HepG2 (cell line): ENCODE results near the gene FAT1. TPM values are rescaled to one million over a fixed set of nuclear protein-coding genes. Genes with fewer than 3 reads are reported as not detected.

Source experiments
- CBX5 ChIP-seq: sonication (generic); formaldehyde crosslinking; IDR thresholded peaks from 2 replicates; pipeline ENCODE4 v1.4.0; 2020; ENCODE audit warnings: missing genetic modification reagents, borderline replicate concordance
- LRRFIP1 ChIP-seq: sonication (generic); formaldehyde crosslinking; conservative IDR thresholded peaks from 2 replicates; pipeline ENCODE4 v1.4.0; 2020; ENCODE audit warnings: missing genetic modification reagents
- MTA1 ChIP-seq: sonication (generic); formaldehyde crosslinking; IDR thresholded peaks from 2 replicates; pipeline ENCODE4 v1.4.0; 2020; ENCODE audit warnings: missing genetic modification reagents, mild to moderate bottlenecking, borderline replicate concordance
- NKX3-1 ChIP-seq: sonication (generic); formaldehyde crosslinking; IDR thresholded peaks from 2 replicates; pipeline ENCODE4 v1.5.0; 2020; ENCODE audit warnings: missing genetic modification reagents
- RXRA ChIP-seq: sonication (generic); formaldehyde crosslinking; IDR thresholded peaks from 2 replicates; pipeline ENCODE4 v1.5.1; 2020; ENCODE audit warnings: missing genetic modification reagents
- XRCC5 ChIP-seq: fragments of 200-400 bp; formaldehyde crosslinking; optimal IDR thresholded peaks from 2 replicates; pipeline ENCODE3; 2017; ENCODE audit warnings: mild to moderate bottlenecking, low read length
- ZBTB38 ChIP-seq: sonication (generic); formaldehyde crosslinking; IDR thresholded peaks from 2 replicates; pipeline ENCODE4 v1.5.1; 2020; ENCODE audit warnings: mild to moderate bottlenecking, missing genetic modification reagents
- ZFP1 ChIP-seq: IDR thresholded peaks from 2 replicates; pipeline ENCODE4 v1.6.1; 2016
- ZFP62 ChIP-seq: sonication (generic); formaldehyde crosslinking; IDR thresholded peaks from 2 replicates; pipeline ENCODE4 v1.4.0; 2020; ENCODE audit warnings: missing genetic modification reagents
- ZNF282 ChIP-seq: fragments of 450-650 bp; IDR thresholded peaks from 2 replicates; pipeline ENCODE4 v1.6.1; 2018; ENCODE audit not compliant: partially characterized antibody
- ZNF296 ChIP-seq: sonication (generic); formaldehyde crosslinking; conservative IDR thresholded peaks from 2 replicates; pipeline ENCODE4 v1.5.0; 2020; ENCODE audit warnings: mild to moderate bottlenecking, missing genetic modification reagents
- ZNF331 ChIP-seq: sonication (generic); formaldehyde crosslinking; IDR thresholded peaks from 2 replicates; pipeline ENCODE4 v1.4.0; 2020; ENCODE audit warnings: missing genetic modification reagents
- ZNF33B ChIP-seq: sonication (generic); formaldehyde crosslinking; IDR thresholded peaks from 2 replicates; pipeline ENCODE4 v1.5.1; 2020; ENCODE audit warnings: mild to moderate bottlenecking, missing genetic modification reagents
- ZNF574 ChIP-seq: sonication (generic); formaldehyde crosslinking; IDR thresholded peaks from 2 replicates; pipeline ENCODE4 v1.4.0; 2020; ENCODE audit warnings: missing genetic modification reagents
- ZNF598 ChIP-seq: sonication (generic); formaldehyde crosslinking; IDR thresholded peaks from 2 replicates; pipeline ENCODE4 v1.5.1; 2020; ENCODE audit warnings: mild to moderate bottlenecking, missing genetic modification reagents, borderline replicate concordance
- ZNF609 ChIP-seq: sonication (generic); formaldehyde crosslinking; IDR thresholded peaks from 2 replicates; pipeline ENCODE4 v1.4.0; 2020; ENCODE audit warnings: mild to moderate bottlenecking, missing genetic modification reagents, borderline replicate concordance
- ZNF614 ChIP-seq: IDR thresholded peaks from 2 replicates; pipeline ENCODE4 v1.6.1; 2018; ENCODE audit warnings: missing biosample characterization, missing genetic modification reagents, inconsistent platforms, borderline replicate concordance
- ZNF710 ChIP-seq: sonication (generic); formaldehyde crosslinking; IDR thresholded peaks from 2 replicates; pipeline ENCODE4 v1.5.0; 2020; ENCODE audit warnings: mild to moderate bottlenecking, missing genetic modification reagents, borderline replicate concordance
- ZNF883 ChIP-seq: sonication (generic); formaldehyde crosslinking; IDR thresholded peaks from 2 replicates; pipeline ENCODE4 v1.5.1; 2020; ENCODE audit warnings: mild to moderate bottlenecking, missing genetic modification reagents; ENCODE audit errors: not compliant biosample characterization
- polyA plus RNA-seq, 8 experiments: library from polyadenylated mRNA; depleted of rRNA in 3 of 8; stranded (reverse) in 7 of 8; unstranded in 1 of 8; fragments of >200 nt; fragmentation: Illumina TruSeq in 4 of 8; extraction: Trizol in 4 of 8; gene quantifications; 2 replicates each; pipeline versions ENCODE4 v1.2.1 to v1.2.3, GENCODE V29; 2011 to 2016; ENCODE audit warnings: low read depth in 4 of 8, missing spikeins in 1 of 8, mixed read lengths in 1 of 8; ENCODE audit not compliant: insufficient read depth in 1 of 8
- total RNA-seq, 5 experiments: library from RNA; depleted of rRNA; stranded (reverse); fragments of >200 nt; fragmentation: Illumina TruSeq; extraction: Trizol; gene quantifications; 2 replicates each; pipeline ENCODE4 v1.2.3, GENCODE V29; 2016; ENCODE audit warnings: low read depth in 1 of 5

The FAT1 gene
- total and polyA plus RNA-seq, 2 of the 13 experiments (the other 11 are each of a cell fraction or from before 2014, with no cell fraction given), result 185 to 216 TPM

GRCh38 chr4:186685767-186686183 is 37.9 kb downstream of the FAT1 start (continued):
- TF ChIP-seq LRRFIP1 (CRISPR knock-in tag) (no peak), ZFP1 (CRISPR knock-in tag) (no peak), CBX5 (no peak), ZNF614 (CRISPR knock-in tag) (0 out of 2 replicates have a peak, but pooled peaks have one; percentile 40), ZNF331 (CRISPR knock-in tag) (no peak), ZNF609 (CRISPR knock-in tag) (no peak), RXRA (no peak), NKX3-1 (CRISPR knock-in tag) (no peak), ZNF883 (CRISPR knock-in tag) (no peak), ZNF574 (CRISPR knock-in tag) (no peak), ZNF598 (CRISPR knock-in tag) (no peak), ZFP62 (CRISPR knock-in tag) (no peak), ZBTB38 (CRISPR knock-in tag) (no peak), ZNF282 (no peak), XRCC5 (no peak), ZNF296 (CRISPR knock-in tag) (no peak), ZNF710 (no peak), ZNF33B (CRISPR knock-in tag) (no peak), MTA1 (CRISPR knock-in tag) (no peak)
